IPS-NIHi11 (cell line): ENCODE data around the gene RGMB.

Experiments used
- DNase-seq: peaks from one replicate; pipeline ENCODE4 v3.0.0; 2012; ENCODE audit warnings: mixed read lengths, low spot score

Gene RGMB

DNA sequence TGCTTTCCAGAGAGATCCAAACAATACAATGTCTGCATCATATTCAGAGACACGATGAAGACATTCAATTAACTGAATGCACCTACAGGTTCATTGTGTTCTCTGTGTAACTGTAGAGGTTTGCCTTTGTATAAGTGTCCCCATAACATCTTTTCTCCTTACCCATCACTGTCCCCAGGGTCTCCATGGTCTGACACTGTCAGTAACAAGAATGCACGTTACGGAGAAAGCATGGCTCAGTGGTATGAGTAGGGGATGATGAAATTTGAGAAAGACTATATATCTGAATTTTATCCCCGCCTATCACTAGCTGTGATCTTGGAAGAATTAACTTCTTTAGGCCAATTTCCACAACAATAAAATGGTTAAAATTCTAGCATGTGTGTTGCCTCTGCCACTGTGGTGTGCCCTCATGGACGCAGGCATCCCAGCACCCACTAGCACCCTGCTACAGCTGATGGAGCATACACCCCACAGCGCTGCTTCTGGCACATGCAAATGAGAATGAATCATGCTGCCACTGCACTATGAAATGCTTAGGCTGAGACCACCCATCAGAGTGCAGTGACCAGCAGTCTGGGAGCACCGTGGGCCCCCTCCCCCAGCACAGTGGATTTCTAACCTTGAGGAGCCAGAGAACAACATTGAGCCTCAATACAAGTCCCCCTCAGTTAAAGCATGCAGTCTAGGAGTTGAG lies 54.3 kb downstream of the RGMB start:
- DNase-seq, result no peak

- no peak for DNase-seq
Measured at GRCh38 chr5:98836175-98836574, 62.7 kb downstream of the RGMB start.

DNA sequence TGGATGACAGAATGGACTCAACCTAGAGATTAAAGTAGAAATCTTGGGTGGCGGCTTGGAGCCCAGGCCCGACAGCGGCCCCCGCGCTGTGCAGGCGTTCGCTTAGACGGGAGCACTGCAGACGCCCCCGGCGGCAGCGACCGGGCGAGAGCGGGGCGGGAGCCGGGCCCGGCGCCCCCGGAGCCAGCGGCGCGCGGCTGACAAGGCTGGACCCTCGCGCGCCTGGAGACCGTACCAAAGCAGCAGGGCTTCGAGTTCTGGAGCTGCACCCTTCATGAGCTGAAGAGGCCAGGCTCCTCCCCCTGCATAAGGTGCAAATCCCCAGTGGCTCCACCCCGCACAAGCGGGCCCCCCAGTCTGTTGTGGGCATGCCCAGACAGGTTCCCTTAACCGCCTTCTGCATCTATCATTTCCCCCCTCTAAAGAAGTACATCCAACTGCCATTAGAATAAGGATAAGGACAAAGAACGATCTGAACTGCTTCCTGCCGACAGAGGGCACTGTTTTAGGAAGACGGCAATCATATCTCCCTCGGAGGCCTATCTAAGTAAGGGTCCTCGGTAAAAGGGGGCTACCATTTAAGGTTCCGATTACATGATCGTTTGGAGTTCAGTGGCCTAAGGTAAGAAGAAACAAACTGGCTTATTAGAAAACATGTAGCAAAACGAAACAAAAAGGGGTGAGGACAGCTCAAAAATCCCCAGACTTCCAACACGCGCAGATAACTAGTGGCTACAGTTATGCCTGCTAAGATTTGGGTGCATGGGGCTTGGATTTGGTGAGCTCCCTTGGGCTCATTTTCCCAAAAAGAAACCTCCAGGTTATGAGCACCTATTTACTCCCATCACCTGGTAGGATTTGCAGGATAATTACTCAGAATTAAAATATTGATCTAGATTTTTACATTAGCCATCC lies 66.3 kb downstream of the RGMB start:
- DNase-seq, result peak; percentile 23

DNA sequence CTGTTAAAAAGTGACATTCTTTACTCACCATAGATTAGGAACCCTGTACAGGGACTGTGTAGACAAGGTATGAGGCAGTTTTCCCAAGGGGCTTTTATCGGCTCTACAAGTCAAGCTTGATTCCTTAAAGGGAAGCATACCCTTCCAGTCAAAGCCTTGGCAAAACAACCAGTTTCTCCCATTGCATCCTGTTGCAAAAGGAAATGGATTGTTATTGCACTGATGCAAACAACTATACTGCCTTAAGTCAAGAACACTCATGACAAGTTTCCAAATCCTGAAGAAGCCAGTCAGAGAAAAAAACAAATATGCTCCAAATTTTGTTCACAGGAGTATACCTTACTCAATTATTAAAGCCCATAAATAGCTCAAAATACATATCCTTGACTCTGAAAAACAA lies 67.5 kb downstream of the RGMB start:
- no peak for DNase-seq

GRCh38 chr5:98843481-98843880 lies 70.0 kb downstream of the RGMB start:
- DNase-seq, result no peak

GRCh38 chr5:98844865-98845264 lies 71.4 kb downstream of the RGMB start:
- no peak for DNase-seq

DNA sequence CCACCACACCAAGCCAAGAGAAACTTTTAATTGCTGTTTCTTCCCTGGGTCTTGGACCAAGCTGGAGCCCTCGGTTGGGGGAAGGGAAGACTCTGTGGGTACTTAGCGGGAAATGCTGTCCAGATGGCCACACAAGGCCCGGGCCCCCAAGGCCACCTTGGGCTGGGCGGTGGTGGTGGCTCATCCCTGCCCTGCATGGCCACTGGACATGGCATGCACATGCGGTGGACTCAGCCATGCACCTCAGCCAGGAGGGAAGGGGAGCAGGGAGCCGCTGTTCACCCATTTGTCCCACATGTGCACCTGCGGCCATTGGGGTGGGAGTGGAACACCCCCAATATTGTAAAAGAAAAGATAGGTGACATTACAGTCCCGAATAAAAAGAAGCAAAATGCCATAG lies 72.4 kb downstream of the RGMB start:
- DNase-seq, result no peak
